Large intestine (tissue), 3 donors: Measurements from ENCODE around the gene MYLK4. TPM values are rescaled to one million over a fixed set of nuclear protein-coding genes. Genes with fewer than 3 reads are reported as not detected.

Experiments used
- DNase-seq, 2 donors: peaks; one replicate each; pipeline versions ENCODE4 v3.0.0 to v3.0.0-alpha.2; 2013
- H3K27ac ChIP-seq: one replicate; pipeline ENCODE4 v1.5.1; 2013; ENCODE audit warnings: low read length
- H3K27me3 ChIP-seq: 2 replicates; pipeline ENCODE4 v1.6.1; 2013; ENCODE audit warnings: low read length; ENCODE audit not compliant: control insufficient read depth, insufficient read depth
- H3K36me3 ChIP-seq: 2 replicates; pipeline ENCODE4 v1.6.1; 2013; ENCODE audit warnings: low read length; ENCODE audit not compliant: control insufficient read depth, insufficient read depth
- H3K4me1 ChIP-seq: one replicate; pipeline ENCODE4 v1.6.1; 2013; ENCODE audit warnings: low read length; ENCODE audit not compliant: control insufficient read depth, insufficient read depth
- H3K4me3 ChIP-seq: one replicate; pipeline ENCODE4 v1.5.1; 2013; ENCODE audit warnings: low read length
- H3K9me3 ChIP-seq: one replicate; pipeline ENCODE4 v1.6.1; 2013; ENCODE audit warnings: mild to moderate bottlenecking, low read depth, low read length, moderate library complexity; ENCODE audit not compliant: control insufficient read depth
- WGBS: methylation state at CpG from one replicate; pipeline ENCODE4 v1.1.5; 2013; ENCODE audit warnings: low lambda C conversion rate; ENCODE audit not compliant: insufficient coverage; 5-methylcytosine and 5-hydroxymethylcytosine counted together
- polyA plus RNA-seq: library from polyadenylated mRNA; unstranded; fragments of 120-200 nt; gene quantifications from one replicate; pipeline ENCODE4 v1.2.1, GENCODE V29; 2013

Gene MYLK4
- polyA plus RNA-seq, 1 donor = 0.48 TPM

- H3K4me1 ChIP-seq = no peaks in the 10 kb centered on the region
- no peaks in the 10 kb centered on the region for H3K36me3 ChIP-seq
- H3K27ac ChIP-seq = no peak overlapping the region
- H3K27me3 ChIP-seq = peaks cover under 1% of the 10 kb centered on the region
- H3K4me3 ChIP-seq = no peak overlapping the region
- WGBS = no CpG with 5 or more reads among the region's 5 CpGs
- DNase-seq = no peak
- no peaks in the 10 kb centered on the region for H3K9me3 ChIP-seq
These were observed 135.9 kb downstream of the MYLK4 start for GRCh38 chr6:2614846-2615245.

- no CpG with 5 or more reads among the region's 6 CpGs for WGBS
- H3K27ac ChIP-seq = no peak overlapping the region
- DNase-seq = no peak
- no peak overlapping the region for H3K4me3 ChIP-seq
- no peaks in the 10 kb centered on the region for H3K9me3 ChIP-seq
- H3K4me1 ChIP-seq = no peaks in the 10 kb centered on the region
- no peaks in the 10 kb centered on the region for H3K27me3 ChIP-seq
- H3K36me3 ChIP-seq = no peaks in the 10 kb centered on the region
These were observed 136.6 kb downstream of the MYLK4 start for GRCh38 chr6:2614155-2614554.

Other genes starting within 250 kb of the MYLK4 start
- 40.4 TPM for gene WRNIP1, start 14.5 kb upstream of the MYLK4 start, polyA plus RNA-seq
- 90.1 TPM for gene SERPINB1, start 90.9 kb upstream of the MYLK4 start, polyA plus RNA-seq
- 13.8 TPM for gene SERPINB9, start 152.4 kb upstream of the MYLK4 start, polyA plus RNA-seq
- gene SERPINB6, start 220.6 kb upstream of the MYLK4 start, polyA plus RNA-seq = 279 TPM
- gene NQO2, start 249.0 kb upstream of the MYLK4 start, polyA plus RNA-seq = 21.1 TPM